ENCODE data around the gene EIF2D. TPM values are rescaled to one million over a fixed set of nuclear protein-coding genes. Genes with fewer than 3 reads are reported as not detected.

The EIF2D gene
- total and polyA plus RNA-seq, 4 donors = 14.7 to 30.0 (median 22.1) TPM

GRCh38 chr1:206578978-206579374 is 33.3 kb downstream of the EIF2D start:
- no peak for TF ChIP-seq MAX (IDR thresholded peaks at IDR 0.05)
- no peak for TF ChIP-seq FOXA1 (IDR thresholded peaks at IDR 0.05)
- TF ChIP-seq EGR1 (IDR thresholded peaks at IDR 0.05; ENCODE audit: low read depth in 2 of 2) = no peak
- TF ChIP-seq RAD21 (IDR thresholded peaks at IDR 0.05) = no peak
- TF ChIP-seq REST (IDR thresholded peaks at IDR 0.05) = no peak
- no peak for TF ChIP-seq YY1 (IDR thresholded peaks at IDR 0.05)
- TF ChIP-seq HNF4A (conservative IDR thresholded peaks at IDR 0.05) = no peak
- TF ChIP-seq HNF4G (IDR thresholded peaks at IDR 0.05) = no peak
- TF ChIP-seq FOXA2 (IDR thresholded peaks at IDR 0.05) = no peak
- no peak for TF ChIP-seq GABPA (IDR thresholded peaks at IDR 0.05 in 1 of 2, conservative IDR thresholded peaks at IDR 0.05 in 1 of 2)
- TF ChIP-seq CTCF (IDR thresholded peaks at IDR 0.05; ENCODE audit: low read depth, low read length, missing input control) = no peak
- TF ChIP-seq RXRA (IDR thresholded peaks at IDR 0.05) = no peak
- TF ChIP-seq TAF1 (conservative IDR thresholded peaks at IDR 0.05) = no peak
- no peak for TF ChIP-seq NR2F2 (IDR thresholded peaks at IDR 0.05)
- TF ChIP-seq JUND (IDR thresholded peaks at IDR 0.05) = no peak
- TF ChIP-seq SP1 (IDR thresholded peaks at IDR 0.05) = no peak
- WGBS = 91% methylated on average over 4 of the region's 4 CpGs
- peaks cover 0 to 2% (median under 1%) of the 10 kb centered on the region in 4 donors for H3K36me3 ChIP-seq (ENCODE audit: control insufficient read depth in 4 of 4, insufficient read depth in 3 of 4, low read depth in 1 of 4, low read length in 3 of 4)
- H3K4me3 ChIP-seq (ENCODE audit: low read depth in 1 of 3, low read length in 3 of 3) = no peak overlapping the region
- H3K9ac ChIP-seq (ENCODE audit: low read depth in 1 of 2, low read length in 2 of 2) = no peak overlapping the region
- no peaks in the 10 kb centered on the region for H3K27me3 ChIP-seq (ENCODE audit: control insufficient read depth in 4 of 4, insufficient read depth in 4 of 4, low read length in 3 of 4)
- no peak for DNase-seq (ENCODE audit: low spot score)
- H3K27ac ChIP-seq (ENCODE audit: low read depth in 1 of 2, low read length in 2 of 2) = peak overlapping the region; percentile 63 to 75
- peaks cover 1 to 30% (median 8%) of the 10 kb centered on the region in 4 donors for H3K4me1 ChIP-seq (ENCODE audit: control insufficient read depth in 4 of 4, insufficient read depth in 4 of 4, low read length in 3 of 4)
- no peaks in the 10 kb centered on the region for H3K9me3 ChIP-seq (ENCODE audit: control insufficient read depth in 4 of 4, low read length in 3 of 4)

- Histone ChIP-seq H3K27me3 (ENCODE audit: control insufficient read depth in 4 of 4, insufficient read depth in 4 of 4, low read length in 3 of 4) (no peaks in the 10 kb centered on the region), H3K9me3 (ENCODE audit: control insufficient read depth in 4 of 4, low read length in 3 of 4) (no peaks in the 10 kb centered on the region), H3K27ac (ENCODE audit: low read depth in 1 of 2, low read length in 2 of 2) (peak overlapping the region; percentile 63 to 65), H3K4me1 (ENCODE audit: control insufficient read depth in 4 of 4, insufficient read depth in 4 of 4, low read length in 3 of 4) (peaks cover 1 to 31% (median 8%) of the 10 kb centered on the region in 4 donors), H3K9ac (ENCODE audit: low read depth in 1 of 2, low read length in 2 of 2) (no peak overlapping the region), H3K36me3 (ENCODE audit: control insufficient read depth in 4 of 4, insufficient read depth in 3 of 4, low read depth in 1 of 4, low read length in 3 of 4) (no peaks in the 10 kb centered on the region), H3K4me3 (ENCODE audit: low read depth in 1 of 3, low read length in 3 of 3) (no peak overlapping the region)
- 80% methylated on average over 10 of the region's 10 CpGs for WGBS
- DNase-seq (ENCODE audit: low spot score) = no peak
- TF ChIP-seq SP1 (IDR thresholded peaks at IDR 0.05) = no peak
- no peak for TF ChIP-seq MAX (IDR thresholded peaks at IDR 0.05)
- no peak for TF ChIP-seq FOXA1 (IDR thresholded peaks at IDR 0.05)
- TF ChIP-seq HNF4A (conservative IDR thresholded peaks at IDR 0.05) = no peak
- TF ChIP-seq ZBTB33 (IDR thresholded peaks at IDR 0.05) = no peak
- no peak for TF ChIP-seq FOXA2 (IDR thresholded peaks at IDR 0.05)
- TF ChIP-seq RXRA (IDR thresholded peaks at IDR 0.05) = no peak
- TF ChIP-seq CTCF (IDR thresholded peaks at IDR 0.05; ENCODE audit: low read depth, low read length, missing input control) = no peak
- TF ChIP-seq NR2F2 (IDR thresholded peaks at IDR 0.05) = no peak
- no peak for TF ChIP-seq EGR1 (IDR thresholded peaks at IDR 0.05; ENCODE audit: low read depth in 2 of 2)
- no peak for TF ChIP-seq TAF1 (conservative IDR thresholded peaks at IDR 0.05)
- no peak for TF ChIP-seq YY1 (IDR thresholded peaks at IDR 0.05)
- TF ChIP-seq HNF4G (IDR thresholded peaks at IDR 0.05) = no peak
- TF ChIP-seq RAD21 (IDR thresholded peaks at IDR 0.05) = no peak
Observed at GRCh38 chr1:206578068-206578977, 33.9 kb downstream of the EIF2D start.
